Subcutaneous adipose tissue (tissue), 4 donors: ENCODE results near the gene TREH. TPM values are rescaled to one million over a fixed set of nuclear protein-coding genes. Genes with fewer than 3 reads are reported as not detected.

Experiments
- CTCF ChIP-seq: fragments of 450-650 bp; IDR thresholded peaks from one replicate; pipeline ENCODE4 v1.5.1; 2016; ENCODE audit warnings: low read depth, mild to moderate bottlenecking, control low read depth, antibody characterized with exemption, moderate library complexity
- total RNA-seq, 4 donors: library from RNA; depleted of rRNA; stranded (reverse); fragments of >200 nt; gene quantifications; one replicate each; pipeline ENCODE4 v1.1.0, GENCODE V29; 2016

The TREH gene
- total RNA-seq, 4 donors from 2014 or later = not detected

- TF ChIP-seq CTCF = no peak
These were observed 12.7 kb upstream of the TREH start for GRCh38 chr11:118691926-118692830.

- no peak for TF ChIP-seq CTCF
These were observed 11.3 kb upstream of the TREH start for GRCh38 chr11:118690553-118691304.

- TF ChIP-seq CTCF = no peak
These were observed 10.6 kb upstream of the TREH start for GRCh38 chr11:118689852-118690552.

GRCh38 chr11:118689503-118689851 lies 10.0 kb upstream of the TREH start:
- no peak for TF ChIP-seq CTCF

- TF ChIP-seq CTCF = no peak
These were observed 9.5 kb upstream of the TREH start for GRCh38 chr11:118688851-118689502.

GRCh38 chr11:118687906-118688305 lies 8.5 kb upstream of the TREH start:
- TF ChIP-seq CTCF = no peak
